22Rv1 (cell line): Measurements from ENCODE around the gene ZBTB7C.

Experiments used
- CTCF ChIP-seq: fragments of 450-650 bp; IDR thresholded peaks from 2 replicates; pipeline ENCODE4 v1.5.1; 2017; ENCODE audit warnings: mild to moderate bottlenecking
- ZFX ChIP-seq: fragments of 450-650 bp; IDR thresholded peaks from 2 replicates; pipeline ENCODE4 v1.6.1; 2017; ENCODE audit warnings: antibody characterized with exemption, borderline replicate concordance

GRCh38 chr18:48045744-48046143 is 363.4 kb downstream of the ZBTB7C start:
- no peak for TF ChIP-seq CTCF
- TF ChIP-seq ZFX, result no peak
